GM23338 (cell line): ENCODE results near the gene CCDC187. TPM values are rescaled to one million over a fixed set of nuclear protein-coding genes. Genes with fewer than 3 reads are reported as not detected.

Experiments used
- ATAC-seq: fragments of 200-7000 bp; cut with Tn5 transposase; 3 replicates; pipeline ENCODE4 v1.9.1; 2020
- DNase-seq: peaks from one replicate; pipeline ENCODE4 v3.0.0-alpha.2; 2015; ENCODE audit warnings: low spot score
- H2AFZ ChIP-seq: fragments of 200-600 bp; sonication (generic); 2 replicates; pipeline ENCODE4 v1.8.0; 2016; ENCODE audit warnings: antibody characterized with exemption, mild to moderate bottlenecking, moderate library complexity
- H3F3A ChIP-seq: fragments of 200-600 bp; sonication (generic); replicated peaks from 2 replicates; pipeline ENCODE4 v1.8.0; 2017; ENCODE audit warnings: antibody characterized with exemption, mixed run types, low read depth
- H3K27ac ChIP-seq: fragments of 200-600 bp; sonication (generic); 2 replicates; pipeline ENCODE4 v1.6.1; 2016; ENCODE audit warnings: low read depth
- H3K27me3 ChIP-seq: fragments of 200-600 bp; sonication (generic); 2 replicates; pipeline ENCODE4 v1.8.0; 2016; ENCODE audit warnings: mild to moderate bottlenecking, mixed run types, moderate library complexity; ENCODE audit not compliant: insufficient read depth
- H3K36me3 ChIP-seq: fragments of 200-600 bp; sonication (generic); 2 replicates; pipeline ENCODE4 v1.8.0; 2016; ENCODE audit warnings: mild to moderate bottlenecking; ENCODE audit not compliant: insufficient read depth
- H3K4me1 ChIP-seq: fragments of 200-600 bp; sonication (generic); 2 replicates; pipeline ENCODE4 v1.8.0; 2016; ENCODE audit warnings: mild to moderate bottlenecking, moderate library complexity; ENCODE audit not compliant: insufficient read depth
- H3K4me2 ChIP-seq: fragments of 200-600 bp; sonication (generic); 2 replicates; pipeline ENCODE4 v1.7.1; 2017; ENCODE audit warnings: mixed run types
- H3K4me3 ChIP-seq: fragments of 200-600 bp; sonication (generic); 2 replicates; pipeline ENCODE4 v1.6.1; 2016; ENCODE audit warnings: mixed run types
- H3K79me2 ChIP-seq: fragments of 200-600 bp; sonication (generic); replicated peaks from 2 replicates; pipeline ENCODE4 v1.8.0; 2017; ENCODE audit warnings: mild to moderate bottlenecking; ENCODE audit not compliant: insufficient read depth
- H3K9me2 ChIP-seq: fragments of 200-600 bp; sonication (generic); 2 replicates; pipeline ENCODE4 v1.8.0; 2017; ENCODE audit not compliant: insufficient read depth
- H4K20me1 ChIP-seq: fragments of 200-600 bp; sonication (generic); replicated peaks from 2 replicates; pipeline ENCODE4 v1.8.0; 2017; ENCODE audit warnings: mild to moderate bottlenecking; ENCODE audit not compliant: insufficient read depth
- H3K27ac Mint-ChIP-seq: 2 replicates; pipeline ENCODE4 v1.8.0; 2020; ENCODE audit warnings: inconsistent platforms, mild to moderate bottlenecking, moderate library complexity, mixed read lengths
- H3K27me3 Mint-ChIP-seq: 3 replicates; pipeline ENCODE4 v1.8.0; 2022; ENCODE audit warnings: low read depth, mild to moderate bottlenecking, moderate library complexity, mixed read lengths, inconsistent platforms; ENCODE audit not compliant: insufficient read depth, poor library complexity
- H3K36me3 Mint-ChIP-seq: 3 replicates; pipeline ENCODE4 v1.8.0; 2021; ENCODE audit warnings: low read depth, mild to moderate bottlenecking, inconsistent platforms, moderate library complexity, mixed read lengths
- H3K4me1 Mint-ChIP-seq: 3 replicates; pipeline ENCODE4 v1.8.0; 2020; ENCODE audit warnings: mild to moderate bottlenecking, inconsistent platforms, mixed read lengths
- H3K4me3 Mint-ChIP-seq: 3 replicates; pipeline ENCODE4 v1.8.0; 2021; ENCODE audit warnings: moderate library complexity, mild to moderate bottlenecking, inconsistent platforms, mixed read lengths
- H3K9me3 Mint-ChIP-seq: 3 replicates; pipeline ENCODE4 v1.8.0; 2020; ENCODE audit warnings: moderate library complexity, mild to moderate bottlenecking, inconsistent platforms, mixed read lengths
- CREB1 ChIP-seq: fragments of 250-450 bp; sonication (Bioruptor Pico); IDR thresholded peaks from 2 replicates; pipeline ENCODE4 v1.5.0; 2020; ENCODE audit warnings: low read depth, mild to moderate bottlenecking, moderate library complexity
- CTCF ChIP-seq, 2 experiments: fragments of 200-600 bp in 1 of 2; sonication (generic) in 1 of 2; conservative IDR thresholded peaks; 2 replicates each; pipeline versions ENCODE4 v1.5.1 to v1.6.1; 2016 to 2017; ENCODE audit warnings: antibody characterized with exemption in 2 of 2, low read depth in 2 of 2, mild to moderate bottlenecking in 2 of 2, moderate library complexity in 1 of 2
- ETS1 ChIP-seq: IDR thresholded peaks from 2 replicates; pipeline ENCODE4 v1.6.1; 2016; ENCODE audit warnings: antibody characterized with exemption
- EZH2 ChIP-seq: fragments of 200-600 bp; sonication (generic); IDR thresholded peaks from one replicate; pipeline ENCODE4 v1.8.0; 2017; ENCODE audit warnings: antibody characterized with exemption, mild to moderate bottlenecking, low read depth; ENCODE audit not compliant: unreplicated experiment
- EZH2phosphoT487 ChIP-seq: fragments of 200-600 bp; sonication (generic); IDR thresholded peaks from one replicate; pipeline ENCODE4 v1.8.1; 2018; ENCODE audit warnings: antibody characterized with exemption; ENCODE audit not compliant: unreplicated experiment
- JUNB ChIP-seq: IDR thresholded peaks from one replicate; pipeline ENCODE4 v1.6.1; 2016; ENCODE audit warnings: antibody characterized with exemption; ENCODE audit not compliant: unreplicated experiment
- NANOG ChIP-seq: IDR thresholded peaks from 2 replicates; pipeline ENCODE4 v1.6.1; 2016; ENCODE audit warnings: antibody characterized with exemption, borderline replicate concordance
- POLR2AphosphoS5 ChIP-seq: IDR thresholded peaks from 2 replicates; pipeline ENCODE4 v1.6.1; 2016; ENCODE audit warnings: antibody characterized with exemption, low read depth
- STAT1 ChIP-seq: IDR thresholded peaks from one replicate; pipeline ENCODE4 v1.6.1; 2016; ENCODE audit warnings: antibody characterized with exemption; ENCODE audit not compliant: unreplicated experiment
- ZNF114 ChIP-seq: fragments of 250-450 bp; sonication (Bioruptor Pico); IDR thresholded peaks from 2 replicates; pipeline ENCODE4 v1.5.0; 2020; ENCODE audit warnings: mild to moderate bottlenecking, moderate library complexity
- ZNF331 ChIP-seq: fragments of 250-450 bp; sonication (Bioruptor Pico); IDR thresholded peaks from 2 replicates; pipeline ENCODE4 v1.5.0; 2020; ENCODE audit warnings: low read depth, mild to moderate bottlenecking, moderate library complexity
- polyA plus RNA-seq: library from polyadenylated mRNA; unstranded; fragments of >200 nt; fragmentation: Nextera tagmentation; extraction: Ambion mirVana; gene quantifications from 2 replicates; pipeline ENCODE4 v1.2.1, GENCODE V29; 2016
- total RNA-seq: library from RNA; depleted of rRNA; stranded (reverse); fragments of >200 nt; shearing (Covaris generic); gene quantifications from 2 replicates; pipeline ENCODE4 v1.2.3, GENCODE V29; 2014
- TF ChIP-seq, protein P1 (sequence below): IDR thresholded peaks from one replicate; pipeline ENCODE4 v1.6.1; 2018; ENCODE audit warnings: antibody characterized with exemption; ENCODE audit not compliant: unreplicated experiment
- TF ChIP-seq, protein P2 (sequence below): fragments of 250-450 bp; sonication (Bioruptor Pico); IDR thresholded peaks from 2 replicates; pipeline ENCODE4 v1.5.0; 2020; ENCODE audit warnings: mild to moderate bottlenecking, moderate library complexity

CCDC187 gene
- total and polyA plus RNA-seq, 2 experiments from 2014 or later: 0.14 TPM; not detected in 1

DNA sequence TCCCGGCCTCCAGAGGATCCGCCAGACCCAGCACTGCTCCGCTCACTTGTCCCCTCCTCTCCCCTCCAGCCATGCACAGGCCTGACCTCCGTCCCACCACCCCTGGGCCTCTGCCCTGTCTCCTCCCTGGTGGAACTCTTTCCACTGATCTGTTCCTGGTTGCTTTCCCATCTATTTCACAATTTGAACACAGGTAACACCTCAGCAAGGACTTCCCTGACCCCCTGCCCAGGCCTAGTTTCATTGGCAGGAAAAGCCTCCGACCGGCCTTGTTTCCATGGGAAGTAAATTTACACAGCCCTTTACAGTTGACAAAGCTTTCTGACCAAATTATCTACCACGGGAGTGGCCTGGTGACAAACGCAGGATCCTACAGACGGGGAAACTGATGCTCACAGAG, 73.1 kb downstream of the CCDC187 start:
- H3K27ac Mint-ChIP-seq: peak overlapping the region; percentile 54; the same call in 1 of the 2 replicates
- no peak for DNase-seq

More for the DNA sequence above, 73.1 kb downstream of the CCDC187 start:
- no peak overlapping the region for H3K4me3 ChIP-seq
- no peak overlapping the region for H3K27ac ChIP-seq
- peaks cover 10% of the 10 kb centered on the region for H3K27me3 Mint-ChIP-seq
- no peaks in the 10 kb centered on the region for H3K9me3 Mint-ChIP-seq
- no peak for ATAC-seq
- H3K36me3 ChIP-seq: no peaks in the 10 kb centered on the region
- H3K4me3 Mint-ChIP-seq: no peak overlapping the region
- no peaks in the 10 kb centered on the region for H3K4me1 ChIP-seq
- no peak overlapping the region for H2AFZ ChIP-seq
- H3F3A ChIP-seq: 0 out of 2 replicates have a peak, but pooled peaks cover 3% of the 10 kb centered on the region
- H3K9me2 ChIP-seq: no peaks in the 10 kb centered on the region
- H4K20me1 ChIP-seq: peaks cover 47% of the 10 kb centered on the region
- H3K4me2 ChIP-seq: no peak overlapping the region
- H3K27me3 ChIP-seq: no peaks in the 10 kb centered on the region
- H3K79me2 ChIP-seq: peaks cover 82% of the 10 kb centered on the region
- TF ChIP-seq NANOG: no peak
- TF ChIP-seq CREB1 (CRISPR knock-in tag): no peak
- no peak for TF ChIP-seq EZH2phosphoT487
- TF ChIP-seq ETS1: no peak
- no peak for TF ChIP-seq EZH2
- TF ChIP-seq, protein P1, sequence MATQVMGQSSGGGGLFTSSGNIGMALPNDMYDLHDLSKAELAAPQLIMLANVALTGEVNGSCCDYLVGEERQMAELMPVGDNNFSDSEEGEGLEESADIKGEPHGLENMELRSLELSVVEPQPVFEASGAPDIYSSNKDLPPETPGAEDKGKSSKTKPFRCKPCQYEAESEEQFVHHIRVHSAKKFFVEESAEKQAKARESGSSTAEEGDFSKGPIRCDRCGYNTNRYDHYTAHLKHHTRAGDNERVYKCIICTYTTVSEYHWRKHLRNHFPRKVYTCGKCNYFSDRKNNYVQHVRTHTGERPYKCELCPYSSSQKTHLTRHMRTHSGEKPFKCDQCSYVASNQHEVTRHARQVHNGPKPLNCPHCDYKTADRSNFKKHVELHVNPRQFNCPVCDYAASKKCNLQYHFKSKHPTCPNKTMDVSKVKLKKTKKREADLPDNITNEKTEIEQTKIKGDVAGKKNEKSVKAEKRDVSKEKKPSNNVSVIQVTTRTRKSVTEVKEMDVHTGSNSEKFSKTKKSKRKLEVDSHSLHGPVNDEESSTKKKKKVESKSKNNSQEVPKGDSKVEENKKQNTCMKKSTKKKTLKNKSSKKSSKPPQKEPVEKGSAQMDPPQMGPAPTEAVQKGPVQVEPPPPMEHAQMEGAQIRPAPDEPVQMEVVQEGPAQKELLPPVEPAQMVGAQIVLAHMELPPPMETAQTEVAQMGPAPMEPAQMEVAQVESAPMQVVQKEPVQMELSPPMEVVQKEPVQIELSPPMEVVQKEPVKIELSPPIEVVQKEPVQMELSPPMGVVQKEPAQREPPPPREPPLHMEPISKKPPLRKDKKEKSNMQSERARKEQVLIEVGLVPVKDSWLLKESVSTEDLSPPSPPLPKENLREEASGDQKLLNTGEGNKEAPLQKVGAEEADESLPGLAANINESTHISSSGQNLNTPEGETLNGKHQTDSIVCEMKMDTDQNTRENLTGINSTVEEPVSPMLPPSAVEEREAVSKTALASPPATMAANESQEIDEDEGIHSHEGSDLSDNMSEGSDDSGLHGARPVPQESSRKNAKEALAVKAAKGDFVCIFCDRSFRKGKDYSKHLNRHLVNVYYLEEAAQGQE: no peak
- no peak for TF ChIP-seq ZNF331 (CRISPR knock-in tag)
- no peak for TF ChIP-seq CTCF (conservative IDR thresholded peaks at IDR 0.05; ENCODE audit: low read depth in 2 of 2)
- no peak for TF ChIP-seq ZNF114 (CRISPR knock-in tag)
- TF ChIP-seq JUNB: no peak
- TF ChIP-seq, protein P2, sequence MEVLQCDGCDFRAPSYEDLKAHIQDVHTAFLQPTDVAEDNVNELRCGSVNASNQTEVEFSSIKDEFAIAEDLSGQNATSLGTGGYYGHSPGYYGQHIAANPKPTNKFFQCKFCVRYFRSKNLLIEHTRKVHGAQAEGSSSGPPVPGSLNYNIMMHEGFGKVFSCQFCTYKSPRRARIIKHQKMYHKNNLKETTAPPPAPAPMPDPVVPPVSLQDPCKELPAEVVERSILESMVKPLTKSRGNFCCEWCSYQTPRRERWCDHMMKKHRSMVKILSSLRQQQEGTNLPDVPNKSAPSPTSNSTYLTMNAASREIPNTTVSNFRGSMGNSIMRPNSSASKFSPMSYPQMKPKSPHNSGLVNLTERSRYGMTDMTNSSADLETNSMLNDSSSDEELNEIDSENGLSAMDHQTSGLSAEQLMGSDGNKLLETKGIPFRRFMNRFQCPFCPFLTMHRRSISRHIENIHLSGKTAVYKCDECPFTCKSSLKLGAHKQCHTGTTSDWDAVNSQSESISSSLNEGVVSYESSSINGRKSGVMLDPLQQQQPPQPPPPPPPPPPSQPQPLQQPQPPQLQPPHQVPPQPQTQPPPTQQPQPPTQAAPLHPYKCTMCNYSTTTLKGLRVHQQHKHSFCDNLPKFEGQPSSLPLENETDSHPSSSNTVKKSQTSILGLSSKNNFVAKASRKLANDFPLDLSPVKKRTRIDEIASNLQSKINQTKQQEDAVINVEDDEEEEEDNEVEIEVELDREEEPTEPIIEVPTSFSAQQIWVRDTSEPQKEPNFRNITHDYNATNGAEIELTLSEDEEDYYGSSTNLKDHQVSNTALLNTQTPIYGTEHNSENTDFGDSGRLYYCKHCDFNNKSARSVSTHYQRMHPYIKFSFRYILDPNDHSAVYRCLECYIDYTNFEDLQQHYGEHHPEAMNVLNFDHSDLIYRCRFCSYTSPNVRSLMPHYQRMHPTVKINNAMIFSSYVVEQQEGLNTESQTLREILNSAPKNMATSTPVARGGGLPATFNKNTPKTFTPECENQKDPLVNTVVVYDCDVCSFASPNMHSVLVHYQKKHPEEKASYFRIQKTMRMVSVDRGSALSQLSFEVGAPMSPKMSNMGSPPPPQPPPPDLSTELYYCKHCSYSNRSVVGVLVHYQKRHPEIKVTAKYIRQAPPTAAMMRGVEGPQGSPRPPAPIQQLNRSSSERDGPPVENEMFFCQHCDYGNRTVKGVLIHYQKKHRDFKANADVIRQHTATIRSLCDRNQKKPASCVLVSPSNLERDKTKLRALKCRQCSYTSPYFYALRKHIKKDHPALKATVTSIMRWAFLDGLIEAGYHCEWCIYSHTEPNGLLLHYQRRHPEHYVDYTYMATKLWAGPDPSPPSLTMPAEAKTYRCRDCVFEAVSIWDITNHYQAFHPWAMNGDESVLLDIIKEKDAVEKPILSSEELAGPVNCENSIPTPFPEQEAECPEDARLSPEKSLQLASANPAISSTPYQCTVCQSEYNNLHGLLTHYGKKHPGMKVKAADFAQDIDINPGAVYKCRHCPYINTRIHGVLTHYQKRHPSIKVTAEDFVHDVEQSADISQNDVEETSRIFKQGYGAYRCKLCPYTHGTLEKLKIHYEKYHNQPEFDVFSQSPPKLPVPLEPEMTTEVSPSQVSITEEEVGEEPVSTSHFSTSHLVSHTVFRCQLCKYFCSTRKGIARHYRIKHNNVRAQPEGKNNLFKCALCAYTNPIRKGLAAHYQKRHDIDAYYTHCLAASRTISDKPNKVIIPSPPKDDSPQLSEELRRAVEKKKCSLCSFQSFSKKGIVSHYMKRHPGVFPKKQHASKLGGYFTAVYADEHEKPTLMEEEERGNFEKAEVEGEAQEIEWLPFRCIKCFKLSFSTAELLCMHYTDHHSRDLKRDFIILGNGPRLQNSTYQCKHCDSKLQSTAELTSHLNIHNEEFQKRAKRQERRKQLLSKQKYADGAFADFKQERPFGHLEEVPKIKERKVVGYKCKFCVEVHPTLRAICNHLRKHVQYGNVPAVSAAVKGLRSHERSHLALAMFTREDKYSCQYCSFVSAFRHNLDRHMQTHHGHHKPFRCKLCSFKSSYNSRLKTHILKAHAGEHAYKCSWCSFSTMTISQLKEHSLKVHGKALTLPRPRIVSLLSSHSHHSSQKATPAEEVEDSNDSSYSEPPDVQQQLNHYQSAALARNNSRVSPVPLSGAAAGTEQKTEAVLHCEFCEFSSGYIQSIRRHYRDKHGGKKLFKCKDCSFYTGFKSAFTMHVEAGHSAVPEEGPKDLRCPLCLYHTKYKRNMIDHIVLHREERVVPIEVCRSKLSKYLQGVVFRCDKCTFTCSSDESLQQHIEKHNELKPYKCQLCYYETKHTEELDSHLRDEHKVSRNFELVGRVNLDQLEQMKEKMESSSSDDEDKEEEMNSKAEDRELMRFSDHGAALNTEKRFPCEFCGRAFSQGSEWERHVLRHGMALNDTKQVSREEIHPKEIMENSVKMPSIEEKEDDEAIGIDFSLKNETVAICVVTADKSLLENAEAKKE (CRISPR knock-in tag): no peak
- no peak for TF ChIP-seq STAT1
- TF ChIP-seq POLR2AphosphoS5: no peak
- H3K4me1 Mint-ChIP-seq: peaks cover 17% of the 10 kb centered on the region
- peaks cover 5% of the 10 kb centered on the region; the same call in 2 of the 3 replicates for H3K36me3 Mint-ChIP-seq
